PC-9 (cell line): ENCODE results near the gene RGS9. TPM values are rescaled to one million over a fixed set of nuclear protein-coding genes. Genes with fewer than 3 reads are reported as not detected.

Source experiments
- BruUV-seq: library from RNA; stranded (reverse); fragments of 400-500 nt; replicated peaks from 2 replicates; lab custom pipeline; 2021; lab: Mats Ljungman, UMichigan
- CTCF ChIA-PET: fragments of 300-600 bp; sonication (Branson Sonifier 250); formaldehyde crosslinking; loops from one replicate; lab custom pipeline; 2022; ENCODE audit warnings: antibody characterized with exemption; lab: Charles Lee
- POLR2A ChIA-PET: fragments of 300-600 bp; sonication (Branson Sonifier 250); formaldehyde crosslinking; loops from one replicate; lab custom pipeline; 2022; ENCODE audit warnings: antibody characterized with exemption; ENCODE audit not compliant: unreplicated experiment; lab: Charles Lee
- DNase-seq, 2 experiments: peaks; one replicate each; pipeline versions ENCODE4 v3.0.0 to v3.0.0-alpha.2; 2015 to 2022; ENCODE audit warnings: mixed read lengths in 1 of 2
- H2AFZ ChIP-seq: fragments of 200-600 bp; sonication (generic); 2 replicates; pipeline ENCODE4 v1.8.1; 2017; ENCODE audit warnings: antibody characterized with exemption
- H3F3A ChIP-seq: fragments of 200-600 bp; sonication (generic); 2 replicates; pipeline ENCODE4 v1.8.1; 2017; ENCODE audit warnings: antibody characterized with exemption, mild to moderate bottlenecking, low read depth; ENCODE audit not compliant: insufficient read depth
- H3K27ac ChIP-seq: fragments of 200-600 bp; sonication (generic); 2 replicates; pipeline ENCODE4 v1.6.1; 2016; ENCODE audit warnings: mixed run types
- H3K27me3 ChIP-seq: fragments of 200-600 bp; sonication (generic); 2 replicates; pipeline ENCODE4 v1.6.1; 2016; ENCODE audit warnings: low read depth, mixed run types; ENCODE audit not compliant: insufficient read depth
- H3K36me3 ChIP-seq: fragments of 200-600 bp; sonication (generic); 2 replicates; pipeline ENCODE4 v1.6.1; 2016; ENCODE audit warnings: low read depth, mixed run types
- H3K4me1 ChIP-seq: fragments of 200-600 bp; sonication (generic); replicated peaks from 2 replicates; pipeline ENCODE4 v1.6.1; 2016; ENCODE audit warnings: mixed run types; ENCODE audit not compliant: insufficient read depth
- H3K4me2 ChIP-seq: fragments of 200-600 bp; sonication (generic); 2 replicates; pipeline ENCODE4 v1.6.1; 2017; ENCODE audit warnings: mixed run types
- H3K4me3 ChIP-seq: fragments of 200-600 bp; sonication (generic); 2 replicates; pipeline ENCODE4 v1.6.1; 2016; ENCODE audit warnings: mixed run types
- H3K79me2 ChIP-seq: fragments of 200-600 bp; sonication (generic); 2 replicates; pipeline ENCODE4 v1.6.1; 2017; ENCODE audit warnings: low read depth, mixed run types
- H3K9me2 ChIP-seq: fragments of 200-600 bp; sonication (generic); 2 replicates; pipeline ENCODE4 v1.8.1; 2017; ENCODE audit warnings: mild to moderate bottlenecking; ENCODE audit not compliant: insufficient read depth
- H3K9me3 ChIP-seq: fragments of 200-600 bp; sonication (generic); 2 replicates; pipeline ENCODE4 v1.8.1; 2016; ENCODE audit warnings: low read depth; ENCODE audit not compliant: insufficient read depth
- H4K20me1 ChIP-seq: fragments of 200-600 bp; sonication (generic); 2 replicates; pipeline ENCODE4 v1.8.1; 2017; ENCODE audit not compliant: insufficient read depth
- EZH2 ChIP-seq: fragments of 200-600 bp; sonication (generic); IDR thresholded peaks from 2 replicates; pipeline ENCODE4 v1.8.0; 2017; ENCODE audit warnings: antibody characterized with exemption, low read depth
- intact Hi-C: fragments of 100-400 bp; cut with micrococcal nuclease; formaldehyde crosslinking; loops from one replicate; pipeline ENCODE4 v1.10.0; 2022; ENCODE audit not compliant: unreplicated experiment
- total RNA-seq: library from RNA; stranded (reverse); gene quantifications from 2 replicates; pipeline ENCODE4 v1.2.3, GENCODE V29; 2021
- TF ChIP-seq, protein P1 (sequence below): fragments of 200-600 bp; sonication (generic); conservative IDR thresholded peaks from 2 replicates; pipeline ENCODE4 v1.6.1; 2017; ENCODE audit warnings: mixed run types, antibody characterized with exemption, mild to moderate bottlenecking, moderate library complexity

Gene RGS9
- total RNA-seq, 1 experiment from 2014 or later = 6.1 TPM

- Histone ChIP-seq H3K36me3 (no peaks in the 10 kb centered on the region), H3K4me2 (no peak overlapping the region), H3K27ac (no peak overlapping the region), H3F3A (peaks cover 23% of the 10 kb centered on the region), H4K20me1 (no peaks in the 10 kb centered on the region), H2AFZ (no peak overlapping the region), H3K4me3 (no peak overlapping the region), H3K27me3 (no peaks in the 10 kb centered on the region), H3K9me2 (no peaks in the 10 kb centered on the region), H3K79me2 (no peaks in the 10 kb centered on the region), H3K9me3 (no peaks in the 10 kb centered on the region), H3K4me1 (peaks cover 27% of the 10 kb centered on the region)
- ChIA-PET CTCF (no interaction called here), POLR2A (interaction anchor here (0.5 kb wide), 1 partner anchor 1274 kb away, joined by 3 read pairs; no protein-coding TSS in a partner anchor)
- no peak for TF ChIP-seq EZH2
- TF ChIP-seq, protein P1, sequence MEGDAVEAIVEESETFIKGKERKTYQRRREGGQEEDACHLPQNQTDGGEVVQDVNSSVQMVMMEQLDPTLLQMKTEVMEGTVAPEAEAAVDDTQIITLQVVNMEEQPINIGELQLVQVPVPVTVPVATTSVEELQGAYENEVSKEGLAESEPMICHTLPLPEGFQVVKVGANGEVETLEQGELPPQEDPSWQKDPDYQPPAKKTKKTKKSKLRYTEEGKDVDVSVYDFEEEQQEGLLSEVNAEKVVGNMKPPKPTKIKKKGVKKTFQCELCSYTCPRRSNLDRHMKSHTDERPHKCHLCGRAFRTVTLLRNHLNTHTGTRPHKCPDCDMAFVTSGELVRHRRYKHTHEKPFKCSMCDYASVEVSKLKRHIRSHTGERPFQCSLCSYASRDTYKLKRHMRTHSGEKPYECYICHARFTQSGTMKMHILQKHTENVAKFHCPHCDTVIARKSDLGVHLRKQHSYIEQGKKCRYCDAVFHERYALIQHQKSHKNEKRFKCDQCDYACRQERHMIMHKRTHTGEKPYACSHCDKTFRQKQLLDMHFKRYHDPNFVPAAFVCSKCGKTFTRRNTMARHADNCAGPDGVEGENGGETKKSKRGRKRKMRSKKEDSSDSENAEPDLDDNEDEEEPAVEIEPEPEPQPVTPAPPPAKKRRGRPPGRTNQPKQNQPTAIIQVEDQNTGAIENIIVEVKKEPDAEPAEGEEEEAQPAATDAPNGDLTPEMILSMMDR = no peak
- no TSS peak for BruUV-seq
- intact Hi-C loops = loop anchor here (10.0 kb wide), 1 partner anchor 419 kb away; no protein-coding TSS in a partner anchor
- DNase-seq = no peak
These were observed 56.6 kb downstream of the RGS9 start for GRCh38 chr17:65193716-65194293.

GRCh38 chr17:65194670-65195334 is 57.6 kb downstream of the RGS9 start:
- CTCF ChIA-PET = no interaction called here

DNA sequence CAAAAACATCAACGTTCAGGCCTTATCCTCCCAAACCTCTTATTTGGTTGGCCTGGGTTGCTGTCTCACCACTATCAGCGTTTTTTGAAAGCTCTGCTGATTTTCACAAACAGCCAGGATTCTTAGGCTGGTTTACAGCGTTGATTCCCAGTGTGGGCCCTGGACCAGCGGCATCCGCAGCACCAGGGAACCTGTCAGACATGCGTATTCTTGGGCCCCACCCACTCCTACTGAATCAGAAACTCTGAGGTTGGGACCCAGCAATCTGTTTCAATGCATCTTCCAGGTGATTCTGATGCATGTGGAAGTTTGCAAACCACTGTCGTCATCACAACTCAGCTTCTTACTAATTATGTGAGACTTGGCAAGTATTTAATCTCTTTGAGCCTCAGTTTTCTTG is 58.5 kb downstream of the RGS9 start:
- Histone ChIP-seq H3K27me3 (no peaks in the 10 kb centered on the region), H3K79me2 (no peaks in the 10 kb centered on the region), H3K4me3 (no peak overlapping the region), H3K27ac (no peak overlapping the region), H3K36me3 (no peaks in the 10 kb centered on the region), H3K4me2 (no peak overlapping the region), H3K4me1 (peaks cover 27% of the 10 kb centered on the region), H3F3A (peaks cover 23% of the 10 kb centered on the region), H3K9me2 (no peaks in the 10 kb centered on the region), H3K9me3 (no peaks in the 10 kb centered on the region), H4K20me1 (no peaks in the 10 kb centered on the region), H2AFZ (no peak overlapping the region)
- intact Hi-C loops = loop anchor here (5.0 to 10.0 kb wide), 2 partner anchors 133 to 421 kb away; no protein-coding TSS in a partner anchor
- TF ChIP-seq EZH2 = no peak
- TF ChIP-seq, protein P1 = no peak
- CTCF ChIA-PET = no interaction called here
- POLR2A ChIA-PET = no interaction called here
- no TSS peak for BruUV-seq
- no peak for DNase-seq

More at GRCh38 chr17:65194670-65195334, 57.6 kb downstream of the RGS9 start:
- H3K27ac ChIP-seq = no peak overlapping the region
- peaks cover 23% of the 10 kb centered on the region for H3F3A ChIP-seq
- no peaks in the 10 kb centered on the region for H3K9me3 ChIP-seq
- TF ChIP-seq, protein P1 = no peak
- no peak for TF ChIP-seq EZH2
- intact Hi-C loops = loop anchor here (5.0 to 10.0 kb wide), 2 partner anchors 133 to 420 kb away; no protein-coding TSS in a partner anchor
- H3K36me3 ChIP-seq = no peaks in the 10 kb centered on the region
- no peak overlapping the region for H2AFZ ChIP-seq
- no TSS peak for BruUV-seq
- no peaks in the 10 kb centered on the region for H3K27me3 ChIP-seq
- POLR2A ChIA-PET = no interaction called here
- no peak overlapping the region for H3K4me3 ChIP-seq
- no peak for DNase-seq
- no peak overlapping the region for H3K4me2 ChIP-seq
- H4K20me1 ChIP-seq = no peaks in the 10 kb centered on the region
- H3K79me2 ChIP-seq = no peaks in the 10 kb centered on the region
- peaks cover 27% of the 10 kb centered on the region for H3K4me1 ChIP-seq
- no peaks in the 10 kb centered on the region for H3K9me2 ChIP-seq
